HG02852 (cell line): Measurements from ENCODE around the gene C4A.
"Not testable (repeated sequence)": the region's sequence is repeated elsewhere in the genome, so short reads cannot be mapped to it uniquely, and the experiment has no call there.

Source experiments
- ATAC-seq: cut with Tn5 transposase; IDR thresholded peaks from one replicate; pipeline ENCODE4 v1.9.1; 2021; ENCODE audit warnings: mild to moderate bottlenecking, moderate library complexity; ENCODE audit not compliant: unreplicated experiment

Gene C4A

GRCh38 chr6:31978831-31979230, 3.0 kb upstream of the C4A start:
- no peak for ATAC-seq

- no peak for ATAC-seq
Observed at GRCh38 chr6:31979238-31979898, 2.5 kb upstream of the C4A start.

GRCh38 chr6:31980195-31980876, 1.5 kb upstream of the C4A start:
- ATAC-seq: not testable (repeated sequence)

- ATAC-seq: not testable (repeated sequence)
Observed at GRCh38 chr6:31980998-31981397, 859 bp upstream of the C4A start.

GRCh38 chr6:31989363-31989762, 7.5 kb downstream of the C4A start:
- not testable (repeated sequence) for ATAC-seq

- not testable (repeated sequence) for ATAC-seq
Observed at GRCh38 chr6:31994421-31994820, 12.6 kb downstream of the C4A start.

- not testable (repeated sequence) for ATAC-seq
Observed at GRCh38 chr6:31996385-31996784, 14.5 kb downstream of the C4A start.

- ATAC-seq: not testable (repeated sequence)
Observed at GRCh38 chr6:32002546-32003268, 20.9 kb downstream of the C4A start.

- not testable (repeated sequence) for ATAC-seq
Observed at GRCh38 chr6:32003301-32003700, 21.4 kb downstream of the C4A start.

GRCh38 chr6:32004393-32004792, 22.5 kb downstream of the C4A start:
- not testable (repeated sequence) for ATAC-seq

- not testable (repeated sequence) for ATAC-seq
Observed at GRCh38 chr6:32004864-32005537, 23.1 kb downstream of the C4A start.

- not testable (repeated sequence) for ATAC-seq
Observed at GRCh38 chr6:32005538-32005880, 23.7 kb downstream of the C4A start.

GRCh38 chr6:32005991-32006529, 24.2 kb downstream of the C4A start:
- ATAC-seq: not testable (repeated sequence)

GRCh38 chr6:32007086-32007485, 25.2 kb downstream of the C4A start:
- ATAC-seq: not testable (repeated sequence)

- ATAC-seq: not testable (repeated sequence)
Observed at GRCh38 chr6:32008037-32008436, 26.2 kb downstream of the C4A start.

- not testable (repeated sequence) for ATAC-seq
Observed at GRCh38 chr6:32008616-32009015, 26.8 kb downstream of the C4A start.

- ATAC-seq: not testable (repeated sequence)
Observed at GRCh38 chr6:32009537-32009936, 27.7 kb downstream of the C4A start.

- not testable (repeated sequence) for ATAC-seq
Observed at GRCh38 chr6:32010856-32011530, 29.1 kb downstream of the C4A start.

GRCh38 chr6:32012941-32013617, 31.2 kb downstream of the C4A start:
- ATAC-seq: not testable (repeated sequence)

- ATAC-seq: not testable (repeated sequence)
Observed at GRCh38 chr6:32013738-32014137, 31.9 kb downstream of the C4A start.
